NCI-H748 (cell line): Measurements from ENCODE around the gene FAM13A.
"Not testable (repeated sequence)": the region's sequence is repeated elsewhere in the genome, so short reads cannot be mapped to it uniquely, and the experiment has no call there.

ENCODE experiments used
- DNase-seq: peaks from one replicate; lab custom pipeline; 2025; ENCODE audit not compliant: unreplicated experiment; lab: John Stamatoyannopoulos, UW

Gene FAM13A

DNA sequence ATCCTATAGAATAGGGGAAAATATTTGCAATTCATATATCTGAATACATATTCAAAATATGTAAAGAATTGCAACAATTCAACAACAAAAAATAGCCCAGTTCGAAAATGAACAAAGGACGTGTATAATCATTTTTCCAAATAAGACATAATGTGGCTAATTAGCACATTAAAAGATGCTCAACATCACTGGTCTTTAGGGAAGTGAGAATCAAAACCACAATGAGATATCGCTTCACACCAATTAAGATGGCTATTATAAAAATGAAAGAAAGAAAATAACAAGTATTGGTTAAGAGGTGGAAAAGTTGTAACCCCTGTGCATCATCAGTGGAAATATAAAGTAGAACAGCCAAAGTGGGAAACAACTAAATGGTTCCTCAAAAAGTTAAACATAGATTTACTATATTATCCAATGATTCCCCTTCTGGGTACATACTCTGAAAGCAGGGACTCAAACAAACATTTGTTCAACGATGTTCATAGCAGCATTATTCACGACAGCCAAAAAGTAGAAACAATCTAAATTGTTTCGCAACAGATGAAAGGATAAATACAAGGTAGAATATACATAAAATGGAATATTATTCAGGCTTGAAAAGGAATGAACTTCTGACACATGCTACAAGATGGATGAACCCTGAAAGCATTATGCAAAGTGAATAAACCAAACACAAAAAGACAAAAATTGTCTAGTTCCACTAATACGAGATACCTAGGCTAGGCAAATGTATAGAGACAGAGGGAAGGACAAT lies 12.7 kb downstream of the FAM13A start:
- DNase-seq, result no peak

DNA sequence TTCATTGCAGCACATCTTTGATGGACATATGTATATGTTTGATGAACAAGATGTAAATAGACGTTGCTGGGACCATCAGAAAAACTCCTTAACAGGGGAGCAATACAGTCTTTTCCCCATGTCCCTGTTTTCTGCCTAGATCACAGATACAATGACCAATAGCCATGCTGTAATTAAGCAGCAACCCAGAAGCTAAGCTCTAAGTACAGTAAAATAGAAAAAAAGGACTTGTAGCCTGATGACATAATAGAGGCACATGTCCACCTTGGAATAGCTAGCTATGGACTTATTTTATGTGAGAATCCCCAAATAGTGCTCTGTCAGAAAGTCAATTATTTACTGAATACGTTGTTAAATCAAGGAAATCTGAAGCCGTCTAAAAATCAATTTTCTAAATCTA lies 14.9 kb downstream of the FAM13A start:
- no peak for DNase-seq

DNA sequence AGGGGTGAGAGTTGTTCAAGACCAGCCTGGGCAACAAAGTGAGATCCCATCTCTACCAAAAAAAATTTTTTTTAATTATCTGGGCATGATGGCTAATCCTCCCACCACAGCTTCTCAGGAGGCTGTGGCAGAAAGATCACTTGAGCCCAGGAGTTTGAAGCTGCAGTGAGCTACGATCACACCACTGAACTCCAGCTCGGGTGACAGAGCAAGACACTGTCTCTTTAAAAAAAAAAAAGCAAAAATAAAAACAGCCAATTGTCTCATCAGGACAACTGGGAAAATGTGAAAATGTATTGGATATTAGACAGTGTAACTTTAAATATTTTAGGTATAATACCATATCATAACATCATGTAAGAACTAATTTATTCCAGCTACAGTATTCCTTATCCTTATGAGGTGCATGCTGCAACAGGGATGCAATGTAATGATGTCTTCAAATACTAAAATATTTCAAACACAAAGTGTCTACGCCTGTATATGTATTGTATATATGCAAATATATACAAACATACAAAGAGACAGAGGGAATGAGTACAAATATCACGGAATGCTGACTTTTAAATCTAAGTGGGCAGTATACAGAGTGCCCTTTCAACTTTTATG lies 17.2 kb downstream of the FAM13A start:
- DNase-seq, result no peak

DNA sequence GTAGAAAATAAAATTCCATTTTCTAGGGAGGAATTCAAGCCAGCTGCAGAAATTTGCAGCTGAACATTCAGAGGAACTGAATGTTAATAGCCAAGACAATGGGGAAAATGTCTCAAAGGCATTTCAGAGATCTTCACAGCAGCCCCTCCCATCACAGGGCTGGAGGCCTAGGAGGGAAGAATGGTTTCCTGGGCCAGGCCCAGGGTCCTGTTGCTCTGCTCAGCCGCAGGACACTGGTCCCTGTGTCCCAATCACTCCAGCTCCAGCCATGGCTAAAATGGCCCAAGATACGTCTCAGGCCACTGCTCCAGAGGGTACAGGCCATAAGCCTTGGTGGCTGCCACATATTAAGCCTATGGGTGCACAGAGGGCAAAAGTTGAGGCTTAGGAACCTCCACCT lies 20.4 kb downstream of the FAM13A start:
- no peak for DNase-seq

DNA sequence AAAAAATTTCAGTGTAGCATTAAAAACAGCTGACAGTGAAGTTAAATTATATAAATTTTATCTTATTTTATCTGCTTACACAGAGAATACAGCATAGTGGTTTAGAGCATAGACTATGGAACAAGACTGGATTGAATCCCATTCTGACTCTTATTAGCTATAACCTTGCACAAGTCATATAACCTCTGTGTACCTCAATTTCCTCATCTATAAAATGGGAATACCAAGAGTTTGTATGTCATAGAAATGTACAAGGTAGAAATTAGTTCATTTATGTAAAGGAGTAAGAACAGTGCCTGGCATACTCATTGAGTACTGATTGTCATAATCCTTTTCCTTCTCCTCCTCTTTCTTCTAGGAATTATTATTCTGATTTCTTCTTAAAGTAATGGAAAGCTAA lies 25.7 kb downstream of the FAM13A start:
- DNase-seq, result no peak

DNA sequence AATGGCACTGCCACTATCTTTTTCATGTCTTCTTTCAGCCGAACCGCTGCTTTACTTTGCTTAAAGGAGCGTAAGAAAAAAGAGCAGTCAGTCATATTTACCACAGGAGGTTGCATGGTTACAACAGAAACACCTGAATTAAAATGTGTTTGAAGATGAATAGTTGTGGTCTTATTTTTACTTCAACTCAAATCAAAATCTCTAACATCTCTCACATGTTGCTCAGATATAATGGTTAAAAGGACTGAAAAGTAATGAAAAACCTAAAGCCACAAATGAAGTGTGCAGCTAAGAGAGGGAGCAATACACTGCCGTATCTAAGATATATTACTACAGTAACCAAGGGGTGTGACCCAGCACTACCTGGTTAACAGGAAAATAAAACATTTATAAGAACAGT lies 27.4 kb downstream of the FAM13A start:
- DNase-seq, result no peak

DNA sequence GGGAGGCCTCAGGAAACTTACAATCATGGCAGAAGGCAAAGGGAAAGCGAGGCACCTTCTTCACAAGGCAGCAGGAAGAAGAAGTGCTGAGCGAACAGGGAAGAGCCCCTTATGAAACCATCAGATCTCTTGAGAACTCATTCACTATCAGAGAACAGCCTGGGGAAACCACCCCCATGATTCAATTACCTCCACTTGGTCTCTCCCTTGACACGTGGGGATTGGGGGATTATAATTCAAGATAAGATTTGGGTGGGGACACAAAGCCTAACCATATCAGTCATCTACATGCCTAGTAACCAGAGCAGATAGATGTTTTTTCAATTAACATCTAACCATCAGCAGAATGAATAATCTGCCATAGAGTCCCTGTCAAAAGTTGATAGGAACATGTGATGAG lies 30.4 kb downstream of the FAM13A start:
- no peak for DNase-seq

DNA sequence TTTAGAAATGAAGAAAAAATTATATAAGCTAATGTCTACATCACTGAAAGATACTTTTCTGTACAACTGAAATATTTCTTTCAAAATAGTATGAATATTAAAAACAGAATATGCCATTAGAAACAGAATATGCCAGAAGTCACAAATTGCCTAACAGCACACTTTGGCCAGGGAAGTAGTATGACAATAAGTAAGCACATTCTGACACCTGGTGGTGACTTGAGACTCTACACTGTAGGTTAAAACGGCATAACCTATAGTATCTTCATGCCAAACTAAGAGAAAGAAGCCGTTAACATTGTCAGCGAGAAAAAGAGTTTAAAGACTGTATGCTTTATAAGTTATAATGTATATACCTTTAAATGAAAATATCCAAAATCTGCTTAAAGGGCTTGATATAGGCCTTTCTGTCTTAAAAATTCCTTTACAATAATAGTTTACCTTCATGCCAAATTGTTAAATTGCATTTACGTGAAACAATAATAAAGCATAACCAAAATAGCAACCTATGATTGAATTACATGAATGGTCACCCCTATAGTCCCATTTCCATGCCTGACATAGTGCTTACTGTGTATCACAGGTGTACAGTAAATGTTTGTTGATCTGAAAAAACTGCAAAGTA lies 32.8 kb downstream of the FAM13A start:
- peak; percentile 77 for DNase-seq

DNA sequence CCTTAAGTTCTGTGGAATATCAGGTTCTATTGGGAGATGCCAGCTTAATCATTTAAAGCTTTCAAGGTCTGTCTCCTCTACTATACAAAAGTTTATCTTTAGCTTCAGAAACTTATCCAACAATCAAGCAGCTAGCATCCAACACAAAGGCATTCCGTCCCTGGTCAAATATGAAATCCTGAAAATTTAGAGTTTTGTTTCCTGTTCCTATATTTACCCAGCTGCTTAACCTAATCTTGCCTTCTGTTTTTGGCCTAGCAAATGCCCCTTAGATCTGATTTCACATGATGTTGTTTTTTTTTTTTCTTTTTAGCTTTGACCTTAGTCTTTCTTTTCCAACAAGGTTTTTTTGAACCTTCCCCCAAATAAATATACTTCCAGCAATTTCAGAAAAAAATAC lies 33.8 kb downstream of the FAM13A start:
- no peak for DNase-seq

DNA sequence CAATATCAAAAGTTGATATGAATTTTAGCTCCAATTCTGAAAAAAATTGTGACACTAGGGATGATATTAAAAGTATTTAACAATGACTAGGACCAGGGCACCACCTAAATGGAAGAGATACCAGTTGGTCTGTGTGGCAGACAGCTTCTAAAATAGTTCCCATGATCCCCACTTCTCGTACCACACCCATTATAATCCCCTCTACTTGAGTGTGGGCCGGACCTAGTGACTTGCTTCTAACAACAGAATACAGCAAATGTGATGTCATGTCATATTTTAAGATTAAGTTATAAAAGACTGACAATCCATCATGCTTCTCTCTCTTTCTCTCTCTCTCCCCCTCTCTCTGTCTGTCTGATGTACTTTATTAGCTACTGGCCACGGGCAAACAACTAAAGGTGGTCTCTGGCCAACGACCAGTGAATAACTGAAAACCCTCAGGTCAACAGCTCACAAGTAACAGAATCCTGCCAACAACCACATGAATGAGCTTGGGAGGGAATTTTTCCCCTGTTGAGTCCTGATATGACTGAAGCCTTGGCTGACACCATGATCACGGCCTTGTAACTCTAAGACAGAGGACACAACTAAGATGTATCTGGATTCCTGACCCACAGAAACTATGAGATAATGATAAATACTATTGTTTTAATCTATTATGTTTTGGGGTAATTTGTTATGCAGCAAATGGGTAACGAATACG lies 34.4 kb downstream of the FAM13A start:
- DNase-seq, result no peak

DNA sequence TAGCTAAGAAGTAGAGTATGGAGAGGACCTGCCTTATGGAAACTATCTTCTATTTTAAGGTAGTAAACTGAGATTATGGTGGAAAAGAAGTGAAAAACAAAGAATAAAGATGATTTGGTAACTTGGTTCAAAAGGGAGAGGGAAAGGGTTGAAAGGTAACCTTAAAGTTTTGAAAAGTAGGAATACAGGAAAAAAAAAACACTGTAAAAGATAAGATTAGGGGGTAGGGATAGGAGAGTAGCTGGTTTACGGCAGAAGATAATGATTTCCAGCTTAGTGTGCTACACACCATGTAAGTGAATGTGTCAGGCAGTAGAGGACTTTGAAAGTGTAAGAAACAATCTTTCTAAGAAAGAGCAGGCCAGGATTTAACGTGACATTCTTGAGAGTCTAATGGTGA lies 35.3 kb downstream of the FAM13A start:
- no peak for DNase-seq

DNA sequence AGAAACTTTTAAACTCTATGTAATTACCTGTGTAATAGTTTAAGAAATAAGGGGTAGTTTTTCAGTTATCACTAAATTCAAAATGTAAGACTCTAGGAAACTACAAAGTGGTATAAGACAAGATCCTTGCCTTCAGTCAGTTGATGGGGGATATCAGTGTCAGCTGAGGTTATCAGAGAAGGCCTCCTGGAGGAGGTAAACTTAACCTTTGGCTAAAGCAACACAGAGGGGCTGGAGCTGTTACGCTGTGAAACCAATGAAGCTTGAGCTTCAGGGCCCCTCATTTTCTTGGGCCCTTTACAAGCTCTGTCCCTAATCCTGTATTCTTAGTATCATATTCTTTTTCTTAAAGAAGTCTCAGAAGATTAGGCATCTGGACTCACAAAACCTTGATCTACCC lies 35.9 kb downstream of the FAM13A start:
- DNase-seq, result no peak

DNA sequence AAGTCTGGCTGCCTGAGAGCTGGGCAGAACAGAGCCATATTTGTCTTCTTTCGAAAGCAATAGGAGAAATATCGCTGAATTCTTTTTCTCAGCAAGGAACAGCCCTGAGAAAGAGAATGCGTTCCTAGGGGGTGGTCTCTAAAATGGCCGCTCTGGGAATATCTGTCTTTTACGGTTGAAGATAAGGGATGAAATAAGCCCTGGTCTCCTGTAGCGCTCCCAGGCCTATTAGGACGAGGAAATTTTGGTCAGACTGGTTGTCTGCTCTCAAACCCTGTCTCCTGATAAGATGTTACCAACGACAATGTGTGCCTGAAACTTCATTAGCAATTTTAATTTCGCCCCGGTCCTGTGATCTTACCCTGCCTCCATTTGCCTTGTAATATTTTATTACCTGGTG lies 42.1 kb downstream of the FAM13A start:
- not testable (repeated sequence) for DNase-seq

DNA sequence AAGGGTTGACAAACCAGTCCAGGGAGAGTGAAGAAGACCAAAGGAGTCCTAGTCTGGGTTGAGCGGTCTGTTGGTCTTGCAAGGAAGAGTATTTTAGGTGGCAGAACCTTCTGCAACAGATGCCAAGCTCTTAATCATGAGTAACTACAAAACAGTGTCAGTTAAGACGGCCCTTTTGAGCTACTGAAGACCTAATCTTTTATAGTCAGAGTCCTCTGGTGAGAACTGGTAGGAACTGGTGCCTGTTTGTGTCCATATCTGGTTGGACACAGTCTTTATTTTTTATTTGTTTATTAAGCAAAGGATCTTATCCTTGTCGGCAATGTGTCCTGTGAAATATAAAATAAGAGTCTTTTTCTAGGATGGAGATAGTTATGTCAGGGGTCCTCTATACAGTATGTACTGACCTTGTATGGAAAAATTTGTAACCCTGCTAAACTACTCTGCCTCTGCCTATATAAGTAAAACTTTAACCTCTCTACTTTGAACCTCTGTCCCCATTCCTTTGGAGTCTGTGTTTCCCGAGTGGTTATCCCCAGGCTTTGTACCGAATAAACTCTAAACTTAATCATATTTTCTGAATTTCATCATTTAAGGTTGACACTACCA lies 47.1 kb downstream of the FAM13A start:
- DNase-seq, result no peak

DNA sequence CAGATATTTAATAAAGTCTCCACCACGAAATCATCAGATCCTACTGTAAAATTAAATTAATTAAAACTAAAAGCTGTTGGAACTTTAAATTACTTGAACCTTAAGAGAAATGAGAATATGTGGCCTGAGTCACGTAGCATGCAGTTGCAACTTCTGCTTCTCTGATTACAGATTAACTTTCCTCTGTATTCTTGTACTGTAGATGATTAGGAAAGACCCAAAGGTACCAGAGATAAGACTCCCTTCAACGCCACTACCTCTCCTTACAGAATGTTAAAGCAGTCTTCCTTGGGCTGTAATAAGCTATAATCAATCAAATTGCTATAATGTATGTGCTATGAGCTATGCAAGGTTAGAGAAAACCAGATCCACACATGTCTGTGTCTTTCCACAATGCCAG lies 47.9 kb downstream of the FAM13A start:
- DNase-seq, result no peak

DNA sequence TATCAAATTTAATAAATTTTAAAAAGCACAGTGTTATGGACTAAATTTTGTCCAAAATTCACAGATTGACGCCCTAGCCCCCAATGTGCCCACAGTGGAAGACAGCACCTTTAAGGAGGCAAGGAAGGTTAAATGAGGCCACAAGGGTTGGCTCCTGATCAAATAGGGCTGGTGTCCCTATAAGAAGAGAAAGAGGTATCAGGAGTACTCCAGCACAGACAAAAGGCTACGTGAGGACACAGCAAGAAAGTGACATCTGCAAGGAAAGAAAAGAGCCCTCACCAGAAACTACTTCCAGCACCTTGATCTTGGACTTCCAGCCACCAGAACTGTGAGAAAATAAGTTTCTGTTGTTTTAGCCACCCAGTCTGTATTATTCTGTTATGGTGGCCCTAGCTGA lies 48.8 kb downstream of the FAM13A start:
- DNase-seq, result no peak

DNA sequence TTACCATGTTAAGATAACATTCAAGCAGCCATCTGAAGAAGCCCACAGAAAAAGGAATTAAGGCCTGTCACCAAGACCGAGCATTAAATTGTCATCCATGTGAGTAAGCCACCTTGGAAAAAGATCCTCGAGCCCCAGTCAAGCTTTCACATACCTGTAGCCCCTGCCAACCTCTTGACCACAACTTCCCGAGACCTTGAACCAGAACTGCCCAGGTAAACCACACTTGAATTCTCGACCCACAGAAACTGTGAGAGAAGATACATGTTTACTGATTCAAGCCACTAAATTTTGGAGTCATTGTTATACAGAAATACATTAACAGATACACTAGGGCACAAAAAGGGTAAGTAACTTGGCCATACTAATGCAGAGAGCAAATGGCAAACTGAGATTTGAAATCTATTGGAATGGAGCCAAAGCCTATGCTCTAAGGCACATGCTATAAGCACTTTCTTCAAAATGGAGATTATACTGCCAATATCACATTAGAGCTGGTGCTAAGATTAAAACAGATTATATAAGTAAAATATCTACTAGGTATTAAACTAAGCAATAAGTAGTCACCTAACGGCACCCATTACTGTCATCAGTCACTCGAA lies 49.5 kb downstream of the FAM13A start:
- no peak for DNase-seq

DNA sequence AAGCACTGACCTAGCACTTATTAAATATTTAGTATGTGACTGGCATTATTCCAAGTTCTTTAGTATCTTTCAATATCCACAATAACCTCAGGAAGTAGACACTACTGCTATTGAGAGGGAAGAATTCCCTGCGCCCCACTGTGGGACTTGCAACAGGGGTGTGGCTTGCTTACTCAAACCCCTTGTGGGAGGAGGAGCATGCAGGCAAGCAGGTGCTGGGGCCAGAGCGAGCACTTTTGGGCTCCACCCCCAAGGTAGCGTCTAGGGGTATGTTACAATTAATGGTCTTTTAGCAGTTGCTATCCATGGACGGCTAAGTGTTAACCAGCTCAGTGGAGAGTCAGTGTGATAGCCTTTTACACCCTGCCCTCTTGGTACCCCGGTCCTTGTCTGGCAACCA lies 50.7 kb downstream of the FAM13A start:
- peak; percentile 81 for DNase-seq

DNA sequence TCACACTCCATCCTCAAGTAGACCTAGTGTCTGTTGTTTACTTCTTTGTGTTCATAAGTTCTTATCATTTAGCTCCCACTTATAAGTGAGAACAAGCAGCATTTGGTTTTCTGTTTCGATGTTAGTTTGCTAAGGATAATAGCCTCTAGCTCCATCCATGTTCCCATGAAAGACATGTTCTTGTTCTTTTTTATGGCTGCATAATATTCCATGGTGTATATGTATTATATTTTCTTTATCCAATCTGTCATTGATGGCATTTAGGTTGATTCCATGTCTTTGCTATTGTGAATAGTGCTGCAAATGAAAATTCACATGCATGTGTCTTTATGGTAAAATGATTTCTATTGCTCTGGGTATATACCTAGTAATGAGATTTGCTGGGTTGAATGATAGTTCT lies 51.9 kb downstream of the FAM13A start:
- DNase-seq, result not testable (repeated sequence)

DNA sequence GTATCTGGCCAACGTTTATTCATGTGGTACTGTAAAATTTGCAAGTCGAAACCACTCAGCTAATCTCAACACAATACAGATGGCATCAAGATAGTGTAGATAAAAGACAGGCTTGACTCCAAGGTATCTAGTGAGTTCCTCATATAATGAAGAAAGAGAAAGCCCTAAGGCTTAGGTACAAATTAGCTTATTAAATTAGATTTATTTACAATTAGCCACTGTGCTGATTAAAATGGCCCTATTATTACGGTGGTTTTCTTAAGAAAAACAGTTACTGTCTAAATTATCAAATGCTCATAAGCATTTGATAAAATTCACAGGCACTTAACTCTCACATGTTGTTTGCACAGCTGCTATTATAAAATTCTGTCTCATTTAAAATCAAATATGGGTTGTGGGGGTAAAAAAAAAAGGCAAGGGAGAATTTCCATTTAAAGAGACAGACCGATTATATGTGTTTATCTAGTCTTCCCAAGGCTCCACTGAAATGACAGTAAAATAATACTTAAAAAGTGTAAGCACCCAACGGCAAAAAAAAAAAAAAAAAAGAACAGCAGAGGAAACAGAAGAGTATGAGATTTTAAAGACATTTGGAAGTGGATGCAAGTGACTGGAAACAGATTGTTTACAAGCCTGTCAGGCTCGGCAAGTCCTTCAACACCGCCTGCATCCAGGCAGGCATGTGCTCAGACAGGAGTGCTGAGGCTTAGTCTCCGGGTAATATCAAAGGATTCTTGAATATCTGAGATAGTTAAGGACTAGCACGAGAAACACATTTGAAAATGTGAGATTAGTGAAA lies 55.1 kb downstream of the FAM13A start:
- DNase-seq, result peak; percentile 85
